Neural cell (in vitro differentiated cells): ENCODE results near the gene DOCK2. TPM values are rescaled to one million over a fixed set of nuclear protein-coding genes. Genes with fewer than 3 reads are reported as not detected.
"Not testable (repeated sequence)": the region's sequence is repeated elsewhere in the genome, so short reads cannot be mapped to it uniquely, and the experiment has no call there.

ENCODE experiments used
- H2AFZ ChIP-seq: fragments of 200-600, 300-800 bp; sonication (generic), shearing (Covaris generic); 2 replicates; pipeline ENCODE4 v1.6.0; 2014; ENCODE audit warnings: low read depth, mild to moderate bottlenecking, antibody characterized with exemption, low read length, moderate library complexity
- H3F3A ChIP-seq: fragments of 200-600 bp; shearing (Covaris generic); 2 replicates; pipeline ENCODE4 v1.6.1; 2016; ENCODE audit warnings: mild to moderate bottlenecking, moderate library complexity, mixed read lengths, antibody characterized with exemption, low read length; ENCODE audit not compliant: insufficient read depth, poor library complexity, severe bottlenecking
- H3K27ac ChIP-seq: fragments of 200-600, 300-800 bp; sonication (generic), shearing (Covaris generic); 2 replicates; pipeline ENCODE4 v1.5.1; 2014; ENCODE audit warnings: mild to moderate bottlenecking, low read length, moderate library complexity
- H3K27me3 ChIP-seq: fragments of 300-800, 200-600 bp; sonication (generic), shearing (Covaris generic); 2 replicates; pipeline ENCODE4 v1.6.0; 2014; ENCODE audit warnings: mild to moderate bottlenecking, low read depth, low read length, moderate library complexity; ENCODE audit not compliant: insufficient read depth
- H3K36me3 ChIP-seq: fragments of 300-800, 200-600 bp; sonication (generic), shearing (Covaris generic); 2 replicates; pipeline ENCODE4 v1.5.1; 2014; ENCODE audit warnings: mild to moderate bottlenecking, antibody characterized with exemption, low read length, moderate library complexity; ENCODE audit not compliant: insufficient read depth
- H3K4me2 ChIP-seq: fragments of 300-800, 200-600 bp; sonication (generic), shearing (Covaris generic); 2 replicates; pipeline ENCODE4 v1.6.0; 2014; ENCODE audit warnings: mild to moderate bottlenecking, low read length
- H3K4me3 ChIP-seq: fragments of 300-800, 200-600 bp; sonication (generic), shearing (Covaris generic); 2 replicates; pipeline ENCODE4 v1.5.1; 2014; ENCODE audit warnings: mild to moderate bottlenecking, low read length, moderate library complexity
- H3K79me2 ChIP-seq: fragments of 200-600 bp; shearing (Covaris generic); replicated peaks from 2 replicates; pipeline ENCODE4 v1.6.0; 2014; ENCODE audit warnings: mild to moderate bottlenecking, low read length, moderate library complexity; ENCODE audit not compliant: insufficient read depth
- H3K9ac ChIP-seq: fragments of 300-800, 200-600 bp; sonication (generic), shearing (Covaris generic); 2 replicates; pipeline ENCODE4 v1.6.1; 2016; ENCODE audit warnings: mild to moderate bottlenecking, low read length, mixed read lengths
- H3K9me2 ChIP-seq: fragments of 200-600 bp; shearing (Covaris generic); 2 replicates; pipeline ENCODE4 v1.6.1; 2016; ENCODE audit warnings: mild to moderate bottlenecking, low read length, mixed read lengths; ENCODE audit not compliant: insufficient read depth
- H3K9me3 ChIP-seq: fragments of 200-600, 300-800 bp; sonication (generic), shearing (Covaris generic); 2 replicates; pipeline ENCODE4 v1.6.1; 2016; ENCODE audit warnings: mild to moderate bottlenecking, mixed run types, low read length, moderate library complexity, mixed read lengths
- H4K20me1 ChIP-seq: fragments of 200-600 bp; shearing (Covaris generic); 2 replicates; pipeline ENCODE4 v1.6.1; 2016; ENCODE audit warnings: mild to moderate bottlenecking, mixed run types; ENCODE audit not compliant: insufficient read depth
- CTCF ChIP-seq: fragments of 450-650 bp; IDR thresholded peaks from 2 replicates; pipeline ENCODE4 v1.5.1; 2014; ENCODE audit warnings: antibody characterized with exemption, mild to moderate bottlenecking, moderate library complexity; ENCODE audit not compliant: poor library complexity, severe bottlenecking
- EP300 ChIP-seq: fragments of 450-650 bp; conservative IDR thresholded peaks from 2 replicates; pipeline ENCODE4 v1.6.1; 2014; ENCODE audit warnings: antibody characterized with exemption, mild to moderate bottlenecking, moderate library complexity; ENCODE audit not compliant: poor library complexity, severe bottlenecking
- EZH2 ChIP-seq: fragments of 200-600, 300-800 bp; shearing (Covaris generic), sonication (generic); IDR thresholded peaks from 2 replicates; pipeline ENCODE4 v1.6.1; 2014; ENCODE audit warnings: antibody characterized with exemption, low read length, borderline replicate concordance, mild to moderate bottlenecking; ENCODE audit not compliant: insufficient read depth, poor library complexity, severe bottlenecking
- MXI1 ChIP-seq: fragments of 450-650 bp; conservative IDR thresholded peaks from 2 replicates; pipeline ENCODE4 v1.6.1; 2014; ENCODE audit warnings: antibody characterized with exemption, mild to moderate bottlenecking; ENCODE audit not compliant: poor library complexity, severe bottlenecking
- POLR2AphosphoS5 ChIP-seq: IDR thresholded peaks from 2 replicates; pipeline ENCODE4 v1.6.1; 2012
- RAD21 ChIP-seq: fragments of 450-650 bp; conservative IDR thresholded peaks from 2 replicates; pipeline ENCODE4 v1.6.1; 2014; ENCODE audit warnings: antibody characterized with exemption, mild to moderate bottlenecking, moderate library complexity
- REST ChIP-seq: IDR thresholded peaks from 2 replicates; pipeline ENCODE4 v1.6.1; 2012; ENCODE audit warnings: borderline replicate concordance
- SMC3 ChIP-seq: fragments of 450-650 bp; conservative IDR thresholded peaks from 2 replicates; pipeline ENCODE4 v1.6.1; 2014; ENCODE audit warnings: antibody characterized with exemption, mild to moderate bottlenecking, moderate library complexity; ENCODE audit not compliant: poor library complexity
- TAF1 ChIP-seq: IDR thresholded peaks from 2 replicates; pipeline ENCODE4 v1.6.1; 2012; ENCODE audit warnings: low read depth
- polyA plus RNA-seq: library from polyadenylated mRNA; depleted of rRNA; stranded (reverse); fragments of >200 nt; gene quantifications from 2 replicates; pipeline ENCODE4 v1.2.3, GENCODE V29; 2014

The DOCK2 gene
- polyA plus RNA-seq, 1 donor from 2014 or later: 0.15 TPM

- Histone ChIP-seq H3K9me3 (no peaks in the 10 kb centered on the region), H3K36me3 (no peaks in the 10 kb centered on the region), H4K20me1 (no peaks in the 10 kb centered on the region), H3K9ac (no peak overlapping the region), H3K27ac (no peak overlapping the region), H3K4me3 (no peak overlapping the region), H2AFZ (no peak overlapping the region), H3F3A (no peaks in the 10 kb centered on the region), H3K79me2 (no peaks in the 10 kb centered on the region), H3K4me2 (no peak overlapping the region), H3K9me2 (no peaks in the 10 kb centered on the region), H3K27me3 (no peaks in the 10 kb centered on the region)
- no peak for TF ChIP-seq EZH2
- TF ChIP-seq SMC3: no peak
- TF ChIP-seq REST: no peak
- no peak for TF ChIP-seq CTCF
- no peak for TF ChIP-seq RAD21
- no peak for TF ChIP-seq EP300
- TF ChIP-seq TAF1: no peak
- TF ChIP-seq POLR2AphosphoS5: no peak
- TF ChIP-seq MXI1: no peak
Observed at GRCh38 chr5:169950333-169950732, 313.3 kb downstream of the DOCK2 start.

GRCh38 chr5:169953196-169953595 lies 316.1 kb downstream of the DOCK2 start:
- not testable (repeated sequence) for H2AFZ ChIP-seq, H3K9ac ChIP-seq, H3K79me2 ChIP-seq

GRCh38 chr5:169954786-169955185 lies 317.7 kb downstream of the DOCK2 start:
- H3K27ac ChIP-seq: no peak overlapping the region
- H3K4me2 ChIP-seq: no peak overlapping the region
- H3K9me2 ChIP-seq: no peaks in the 10 kb centered on the region
- no peaks in the 10 kb centered on the region for H3K36me3 ChIP-seq
- H3F3A ChIP-seq: no peaks in the 10 kb centered on the region
- H4K20me1 ChIP-seq: no peaks in the 10 kb centered on the region
- H3K4me3 ChIP-seq: no peak overlapping the region
- no peak overlapping the region for H3K9ac ChIP-seq
- no peak overlapping the region for H2AFZ ChIP-seq
- H3K79me2 ChIP-seq: no peaks in the 10 kb centered on the region
- no peaks in the 10 kb centered on the region for H3K27me3 ChIP-seq
- no peaks in the 10 kb centered on the region for H3K9me3 ChIP-seq
- no peak for TF ChIP-seq SMC3
- TF ChIP-seq MXI1: no peak
- no peak for TF ChIP-seq CTCF
- TF ChIP-seq EZH2: no peak
- TF ChIP-seq TAF1: no peak
- no peak for TF ChIP-seq RAD21

More at GRCh38 chr5:169953196-169953595, 316.1 kb downstream of the DOCK2 start:
- not testable (repeated sequence) for H3K36me3 ChIP-seq, H3K9me3 ChIP-seq, H3K27me3 ChIP-seq, H3K9me2 ChIP-seq, H3F3A ChIP-seq, H3K4me2 ChIP-seq, H3K4me3 ChIP-seq, H3K27ac ChIP-seq, H4K20me1 ChIP-seq
